ENCODE results near the gene C16orf90.

Gene C16orf90, protein sequence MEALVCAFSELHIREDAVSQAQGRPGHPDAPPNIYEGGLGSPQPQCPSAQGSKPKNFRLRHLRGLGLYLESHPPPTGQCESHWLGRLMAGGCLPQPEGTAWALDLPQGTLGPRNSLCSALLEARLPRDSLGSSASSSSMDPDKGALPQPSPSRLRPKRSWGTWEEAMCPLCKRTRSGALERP

DNA sequence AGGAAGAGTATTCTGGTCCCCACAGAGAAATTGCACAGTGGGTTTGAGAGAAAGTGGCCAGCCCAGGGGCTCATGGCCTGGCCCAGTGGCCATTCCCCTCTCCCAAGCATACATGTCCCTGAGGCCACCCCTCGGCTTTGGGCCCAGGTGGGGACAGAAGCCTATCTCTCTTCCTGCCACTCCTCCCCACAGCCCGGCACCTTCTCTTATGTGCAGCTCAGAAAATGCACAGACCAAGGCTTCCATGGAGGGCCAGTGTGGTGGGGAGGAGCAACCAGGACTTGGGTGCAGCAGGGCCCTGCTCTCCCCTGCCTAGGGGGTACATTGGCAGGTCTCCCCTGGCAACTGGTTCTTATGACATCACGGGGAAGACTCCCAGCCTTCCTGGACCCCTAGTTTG lies at the start of gene C16orf90:
Gene C16orf90, minus strand, starts transcription at position 314 of the 400 bp plus-strand sequence. Its CDS starts 68 bp downstream, at position 246.
- no peak for DNase-seq (ENCODE audit: low read depth)

DNA sequence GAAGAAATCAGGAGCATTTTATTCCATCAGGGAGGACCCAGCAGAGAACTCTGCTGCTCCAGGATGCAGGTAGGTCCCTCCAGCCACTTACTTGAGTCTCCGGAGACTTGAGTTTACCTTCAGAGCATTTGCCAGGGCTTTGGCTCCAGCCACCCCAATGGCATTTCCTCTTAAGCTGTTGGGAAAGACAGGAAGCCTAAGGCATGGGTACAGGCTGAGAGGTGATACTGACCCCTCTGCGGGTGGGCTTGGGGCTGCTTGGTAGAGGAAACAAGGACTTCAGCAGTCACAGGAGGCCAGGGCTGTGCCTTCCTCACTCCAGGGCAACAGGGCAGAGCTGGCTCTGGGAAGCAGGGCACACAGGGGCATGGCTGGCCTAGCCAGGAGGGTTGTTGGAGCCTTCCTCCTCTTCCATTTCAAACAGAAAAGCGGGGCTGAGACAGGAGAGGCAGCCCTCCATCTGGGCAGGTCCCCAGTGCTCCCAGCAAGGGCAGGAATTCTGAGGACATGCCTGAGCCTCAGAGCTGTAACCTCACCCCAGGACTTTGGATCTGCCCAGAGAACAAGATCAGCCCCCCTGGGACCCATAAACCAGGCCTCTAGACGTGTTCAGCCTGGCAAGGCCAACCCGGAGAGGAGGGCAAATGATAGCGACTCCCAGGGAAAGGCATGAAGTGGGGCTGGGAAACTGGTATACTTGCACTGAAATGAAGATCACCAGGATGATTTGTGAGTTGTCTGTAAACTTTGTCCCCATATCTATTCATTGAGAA lies 47.5 kb upstream of the C16orf90 start:
- DNase-seq (ENCODE audit: low read depth) = no peak

DNA sequence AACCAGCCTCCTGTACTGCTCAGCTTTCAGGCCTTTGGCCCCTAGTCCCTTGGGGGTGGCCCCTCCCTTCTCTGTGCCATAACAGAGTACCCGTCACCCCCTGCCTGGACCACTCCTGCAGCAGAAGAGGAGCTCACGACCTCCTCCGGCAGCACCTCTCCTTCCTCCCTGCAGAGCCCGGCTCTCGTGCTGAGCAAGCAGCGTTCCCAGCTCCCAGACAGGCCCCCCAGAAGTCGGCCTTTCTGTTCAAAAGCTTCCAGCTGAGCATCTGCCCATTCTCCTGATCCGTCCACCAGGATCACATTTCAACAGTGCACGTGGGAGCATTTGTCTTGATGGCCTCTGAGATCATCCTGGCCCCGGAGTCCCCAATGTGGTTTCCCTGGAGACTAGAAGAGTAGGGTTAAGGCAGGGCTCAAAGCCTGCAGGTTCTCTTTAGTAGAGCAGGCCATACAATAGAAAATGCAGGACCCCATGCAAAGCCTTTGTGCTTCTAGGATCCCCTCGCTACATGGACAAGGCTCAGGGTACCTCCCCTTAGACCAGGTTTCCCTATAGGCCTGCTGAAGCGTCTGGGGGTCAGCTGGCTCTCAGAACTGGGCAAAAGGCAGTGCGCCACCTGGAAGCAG lies 46.4 kb upstream of the C16orf90 start:
- DNase-seq (ENCODE audit: low read depth) = no peak

DNA sequence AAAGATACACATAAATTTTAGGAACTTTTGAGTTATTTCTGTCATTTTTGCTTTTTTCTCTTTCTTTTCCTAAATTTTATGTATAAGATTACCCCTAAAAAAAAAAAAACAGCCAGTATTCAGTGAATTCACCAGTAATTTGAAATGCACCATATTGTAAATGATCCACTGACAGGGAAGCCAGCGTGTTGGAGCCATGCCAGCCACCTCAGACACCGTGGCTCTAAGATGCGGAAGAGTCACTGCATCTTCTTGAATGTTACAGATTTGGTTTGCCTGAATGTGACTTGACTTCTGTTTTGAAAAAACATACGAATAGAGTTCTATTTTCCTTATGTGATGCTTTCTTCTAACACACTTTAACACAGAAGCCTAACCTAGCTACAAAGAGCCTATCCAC lies 42.9 kb upstream of the C16orf90 start:
- no peak for DNase-seq (ENCODE audit: low read depth)

DNA sequence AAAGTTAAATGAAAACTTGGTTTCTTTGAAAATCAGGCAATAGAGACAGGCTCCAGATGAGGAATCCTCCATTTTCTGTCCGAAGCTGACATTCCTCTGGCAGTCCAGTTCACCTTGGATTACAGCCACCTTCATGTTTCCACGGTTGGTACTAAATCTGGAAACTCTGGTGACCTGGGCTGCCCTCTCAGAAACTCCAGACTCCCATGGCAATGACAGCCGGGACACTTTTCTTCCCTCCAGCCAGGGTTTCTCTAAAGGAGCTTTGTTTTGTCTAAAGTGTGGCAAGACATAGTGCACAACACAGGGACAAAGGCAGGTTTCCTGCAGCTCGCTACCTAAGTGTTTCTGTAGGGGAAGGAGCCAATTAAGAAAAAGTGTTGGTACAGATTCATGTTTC lies 41.6 kb upstream of the C16orf90 start:
- no peak for DNase-seq (ENCODE audit: low read depth)

DNA sequence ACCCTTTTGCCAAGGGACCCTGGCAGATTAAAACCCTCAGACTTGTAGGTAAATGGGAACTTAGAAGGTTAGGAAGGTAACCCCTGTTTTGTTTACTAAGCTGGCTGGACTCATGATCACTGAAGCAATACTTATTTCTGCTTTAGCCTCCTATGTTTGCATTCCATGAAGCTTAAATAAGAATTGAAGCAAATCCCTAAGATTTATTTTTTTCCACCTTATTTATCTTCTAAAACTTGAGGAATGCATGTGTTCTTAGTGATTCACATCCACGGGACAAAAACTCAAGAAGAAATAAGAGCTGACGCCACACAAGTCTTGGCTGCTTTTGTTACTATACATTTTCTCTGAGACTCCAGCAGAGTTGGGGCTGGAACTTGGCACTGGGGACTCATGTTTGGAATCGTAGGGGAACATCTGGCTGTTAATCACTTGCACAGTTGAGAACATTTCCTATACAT lies 41.0 kb upstream of the C16orf90 start:
- DNase-seq (ENCODE audit: low read depth) = no peak

DNA sequence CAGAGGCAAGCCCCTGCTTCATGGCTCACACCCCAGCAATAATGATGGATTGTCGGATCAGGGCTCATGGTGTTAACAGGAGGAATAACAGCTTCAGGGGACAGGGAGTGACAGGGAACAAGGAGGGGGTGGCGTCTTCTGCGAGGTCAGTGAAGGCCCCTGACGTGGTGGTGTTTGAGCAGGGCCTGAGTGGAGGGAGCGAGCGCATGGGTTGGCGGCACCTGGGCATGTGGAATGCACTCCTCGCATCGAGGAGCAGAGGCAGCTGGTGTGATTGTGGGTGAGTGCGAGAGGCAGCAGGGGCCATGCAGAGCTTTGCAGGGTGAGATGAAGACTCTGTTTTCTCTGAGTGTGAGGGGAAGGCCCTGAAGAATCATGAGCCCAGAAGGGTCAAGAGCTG lies 38.8 kb upstream of the C16orf90 start:
- no peak for DNase-seq (ENCODE audit: low read depth)

DNA sequence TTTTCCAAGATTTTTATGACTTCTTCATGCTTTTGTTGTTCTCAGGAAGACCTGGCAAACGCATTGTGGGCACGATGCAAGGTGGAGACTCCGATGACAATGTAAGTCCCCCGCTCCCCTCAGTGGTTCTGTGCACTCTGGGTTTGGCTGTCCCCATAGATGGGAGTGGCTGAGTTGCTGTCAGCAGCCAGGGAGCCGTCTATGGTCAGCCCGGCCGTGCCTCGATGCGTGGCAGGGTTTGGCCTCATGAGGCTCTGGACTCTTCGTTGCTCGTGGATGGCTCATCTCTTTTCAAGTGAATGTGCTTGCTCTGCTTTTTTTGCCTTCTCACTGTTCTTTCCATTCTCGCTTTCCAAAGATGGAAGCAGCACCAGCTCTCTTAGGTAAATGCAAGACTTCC lies 37.5 kb upstream of the C16orf90 start:
- no peak for DNase-seq (ENCODE audit: low read depth)

DNA sequence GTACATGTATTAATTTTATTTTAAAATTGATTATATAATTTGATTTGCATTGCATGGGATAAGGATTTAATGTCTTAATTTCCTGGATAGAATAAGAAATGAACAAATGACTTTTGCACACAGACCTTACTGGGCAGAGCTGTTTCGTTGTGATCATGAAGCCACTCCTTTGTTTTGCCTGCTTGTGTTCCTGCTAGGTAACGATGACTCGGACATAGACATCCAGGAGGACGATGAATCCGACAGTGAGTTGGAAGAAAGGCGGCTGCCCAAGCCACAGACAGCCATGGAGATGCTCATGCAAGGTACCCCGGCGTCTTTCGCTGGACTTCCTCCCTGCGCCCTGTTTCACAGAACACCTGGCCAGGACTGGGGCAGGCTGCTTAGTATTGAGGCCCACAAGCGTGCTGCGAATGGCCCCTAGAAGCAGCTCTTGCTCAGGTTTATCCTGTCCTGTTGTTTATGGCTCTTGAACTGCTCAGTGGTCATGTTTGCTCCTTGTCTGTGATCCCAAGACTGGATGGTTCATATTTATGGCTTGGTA lies 35.2 kb upstream of the C16orf90 start:
- DNase-seq (ENCODE audit: low read depth) = no peak

DNA sequence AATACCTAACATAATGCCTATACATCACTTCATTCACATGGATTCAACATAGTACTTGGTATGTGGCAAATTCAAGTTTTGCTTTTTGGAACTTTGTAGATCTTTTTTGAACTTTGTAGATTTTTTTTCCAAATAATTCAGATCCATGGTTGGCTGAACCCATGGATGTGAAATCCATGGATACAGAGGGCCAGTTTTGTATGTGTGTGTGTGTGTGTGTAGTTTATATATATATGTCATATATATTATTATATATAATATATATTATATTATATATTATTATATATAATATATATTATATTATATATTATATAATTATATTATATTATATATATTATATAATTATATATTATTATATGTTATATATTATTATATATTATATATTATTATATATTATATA lies 33.9 kb upstream of the C16orf90 start:
- DNase-seq (ENCODE audit: low read depth) = no peak

DNA sequence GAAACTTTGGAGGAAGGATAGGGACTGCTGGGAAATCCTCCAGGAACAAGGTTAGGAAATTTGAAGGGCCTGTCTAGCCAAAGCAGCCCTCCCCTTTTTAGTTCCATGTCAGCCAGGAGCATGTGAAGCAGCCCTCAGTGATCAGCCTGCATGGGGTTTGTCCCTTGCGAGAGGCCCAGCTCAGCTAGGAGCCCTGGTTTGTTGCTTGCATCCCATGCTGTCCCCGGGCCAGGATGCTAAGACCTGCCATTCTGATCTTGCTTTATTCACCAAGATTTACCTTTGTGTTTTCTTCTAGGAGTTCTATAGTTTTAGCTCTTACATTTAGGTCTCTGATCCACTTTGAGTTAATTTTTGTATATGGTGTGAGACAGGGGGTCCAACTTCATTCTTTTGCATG lies 33.1 kb upstream of the C16orf90 start:
- DNase-seq (ENCODE audit: low read depth) = no peak

DNA sequence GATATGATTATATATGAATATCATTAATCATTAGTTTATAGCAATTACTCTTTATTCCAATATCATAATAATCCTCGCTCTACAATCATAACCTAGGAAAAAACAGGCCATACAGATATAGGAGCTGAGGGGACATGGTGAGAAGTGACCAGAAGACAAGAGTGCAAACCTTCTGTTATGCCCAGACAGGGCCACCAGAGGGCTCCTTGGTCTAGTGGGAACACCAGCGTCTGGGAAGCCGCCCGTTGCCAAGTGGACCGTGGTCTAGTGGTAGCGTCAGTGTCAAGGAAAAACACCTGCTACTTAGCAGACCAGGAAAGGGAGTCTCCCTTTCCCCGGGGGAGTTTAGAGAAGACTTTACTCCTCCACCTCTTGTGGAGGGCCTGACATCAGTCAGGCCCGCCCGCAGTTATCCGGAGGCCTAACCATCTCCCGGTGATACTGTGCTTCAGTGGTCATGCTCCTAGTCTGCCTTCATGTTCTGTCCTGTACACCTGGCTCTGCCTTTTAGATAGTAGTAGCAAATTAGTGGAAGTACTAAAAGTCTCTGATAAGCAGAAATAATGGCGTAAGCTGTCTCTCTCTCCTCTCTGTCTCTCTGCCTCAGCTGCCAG lies 32.0 kb upstream of the C16orf90 start:
- peak; percentile 25 for DNase-seq (ENCODE audit: low read depth)

DNA sequence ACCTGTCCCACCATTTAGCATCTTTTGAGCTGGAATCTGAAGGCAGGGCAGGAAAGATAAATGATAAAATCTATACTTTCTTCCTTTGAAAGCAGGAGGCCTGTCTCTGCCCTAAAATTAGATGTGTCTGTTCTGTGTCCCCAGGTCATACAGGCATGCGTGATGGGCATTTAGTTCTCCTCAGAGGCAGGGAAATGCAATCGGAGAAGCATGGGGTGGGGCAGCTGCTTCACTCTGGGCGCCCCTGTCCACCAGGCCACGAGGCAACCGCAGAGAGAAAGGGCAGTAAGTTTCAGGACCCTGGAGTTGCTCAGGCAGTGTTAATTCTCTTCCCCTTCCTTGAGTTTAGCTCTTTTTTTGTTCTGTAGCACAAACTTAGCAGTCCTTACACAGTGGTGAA lies 30.7 kb upstream of the C16orf90 start:
- no peak for DNase-seq (ENCODE audit: low read depth)

DNA sequence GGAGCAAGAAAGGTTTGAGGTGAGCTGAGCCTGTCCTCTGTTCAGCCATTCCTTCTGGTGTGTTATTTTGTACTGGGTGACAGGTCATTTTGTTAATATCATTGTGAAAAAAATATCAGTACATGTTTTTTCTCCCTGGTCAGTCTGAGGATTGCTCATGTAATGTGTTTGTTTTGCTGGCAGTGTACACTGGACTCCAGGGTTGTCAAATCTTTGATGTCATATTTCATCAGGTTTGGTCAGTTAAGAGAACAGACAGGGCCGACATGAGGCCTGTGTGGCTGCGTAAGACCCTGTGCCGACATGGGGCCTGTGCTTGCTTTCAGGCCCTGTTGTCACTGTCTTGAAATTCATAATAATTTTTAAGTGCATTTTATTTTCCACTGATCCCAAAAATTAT lies 28.0 kb upstream of the C16orf90 start:
- no peak for DNase-seq (ENCODE audit: low read depth)

DNA sequence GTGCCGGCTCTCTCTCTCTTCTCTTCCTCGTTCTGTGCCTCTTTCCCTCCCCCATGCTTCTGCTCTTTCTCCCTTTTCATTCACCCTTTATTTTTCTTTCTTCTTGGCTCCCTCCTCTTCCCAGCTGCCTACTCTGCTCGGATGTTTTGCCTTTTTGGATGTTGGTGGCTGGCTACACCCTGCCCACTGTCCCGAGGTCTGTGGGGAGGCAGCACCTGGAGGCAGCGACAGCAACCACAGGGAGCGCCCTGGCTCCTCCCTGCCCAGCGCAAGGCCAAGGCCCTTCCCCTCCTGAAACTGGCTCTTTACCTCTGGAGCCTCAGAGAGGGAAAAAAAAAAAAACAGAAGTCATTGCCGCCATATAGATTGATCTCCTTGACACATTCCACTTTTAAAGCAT lies 25.6 kb upstream of the C16orf90 start:
- no peak for DNase-seq (ENCODE audit: low read depth)

DNA sequence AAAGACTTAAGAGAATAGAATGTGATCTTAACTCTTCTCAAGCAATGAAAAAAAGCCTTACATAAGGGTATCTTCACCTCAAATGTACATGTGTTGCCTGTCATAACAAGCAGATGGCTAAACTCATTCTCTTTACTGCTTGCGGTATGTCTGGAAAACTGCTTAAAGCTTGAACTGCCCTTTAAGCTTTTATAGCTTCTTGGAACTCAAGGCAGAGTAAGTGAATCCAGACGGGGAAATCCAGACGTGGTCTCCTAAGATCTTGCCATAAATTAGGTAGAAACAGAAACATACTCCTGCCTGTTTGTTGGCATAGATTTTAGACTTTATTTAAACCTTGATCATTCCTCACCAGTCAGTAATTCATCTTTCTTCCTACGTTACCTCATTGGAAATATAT lies 25.1 kb upstream of the C16orf90 start:
- no peak for DNase-seq (ENCODE audit: low read depth)

DNA sequence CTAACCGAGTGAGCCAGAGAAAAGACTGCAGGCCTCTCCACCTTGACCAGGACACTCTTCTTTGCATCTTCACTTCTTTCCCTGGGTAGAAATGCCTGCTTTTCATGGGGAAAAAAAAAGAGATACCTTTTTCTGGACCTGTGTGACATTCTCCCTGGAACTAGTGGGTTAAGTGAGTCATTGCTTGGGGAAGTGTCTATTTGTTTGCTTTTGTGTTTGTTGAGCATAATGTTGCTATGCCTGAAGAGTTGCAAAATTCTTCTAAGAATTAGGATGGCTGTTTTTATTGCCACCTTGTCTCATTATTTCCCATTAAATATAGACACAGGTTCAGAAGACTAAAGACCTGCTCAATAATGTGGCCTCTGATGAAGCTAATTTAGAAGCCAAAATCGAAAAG lies 24.3 kb upstream of the C16orf90 start:
- DNase-seq (ENCODE audit: low read depth) = no peak

DNA sequence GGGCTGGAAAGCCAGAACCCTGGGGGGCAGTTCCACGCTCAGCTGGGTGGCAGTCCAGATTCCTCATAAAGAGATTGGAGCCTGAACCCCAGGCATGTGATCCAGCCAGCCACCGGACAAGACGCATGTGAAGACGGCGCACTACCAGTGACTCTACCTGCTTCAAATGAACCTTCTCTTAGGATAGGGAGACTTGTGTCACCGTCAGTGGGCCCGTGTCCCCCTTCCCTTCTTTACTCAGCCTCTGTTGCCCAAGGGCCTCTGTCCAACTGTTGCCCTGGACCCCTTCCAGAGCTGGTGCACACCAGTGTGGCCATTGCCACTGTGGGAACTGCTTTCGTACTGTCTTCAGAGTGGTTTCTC lies 23.7 kb upstream of the C16orf90 start:
- no peak for DNase-seq (ENCODE audit: low read depth)

DNA sequence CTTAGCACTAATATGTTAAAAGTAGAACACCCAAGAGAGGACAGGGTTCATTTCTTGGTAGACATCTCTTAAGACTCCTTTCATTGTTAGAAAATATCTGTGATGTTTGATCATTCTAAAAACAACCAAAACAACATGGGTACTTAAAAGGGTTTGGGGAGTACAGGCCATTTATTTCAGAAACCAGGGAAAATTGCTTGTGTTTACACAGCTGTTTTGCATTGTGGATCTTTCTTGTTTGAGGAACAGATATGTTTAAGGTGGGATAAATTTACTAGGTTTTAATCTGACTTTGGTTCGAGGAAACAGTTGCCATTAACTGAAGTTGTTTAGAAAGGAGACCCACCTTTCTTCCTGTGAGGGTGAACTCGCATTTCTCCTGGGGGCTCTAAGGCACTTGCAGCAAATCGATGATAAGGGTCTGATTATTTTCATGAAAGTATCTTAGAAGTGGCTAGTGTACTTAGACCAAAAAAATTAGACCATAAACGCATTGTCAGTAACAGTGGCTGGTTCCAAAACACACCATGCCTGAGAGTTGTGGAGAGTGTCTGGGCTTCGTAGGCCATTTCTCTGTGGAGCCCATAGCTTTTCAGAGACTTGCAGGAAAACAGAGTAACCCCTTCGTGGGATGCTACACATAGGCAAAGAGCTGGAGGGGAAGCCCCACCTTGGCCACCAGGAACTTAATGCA lies 23.1 kb upstream of the C16orf90 start:
- no peak for DNase-seq (ENCODE audit: low read depth)

DNA sequence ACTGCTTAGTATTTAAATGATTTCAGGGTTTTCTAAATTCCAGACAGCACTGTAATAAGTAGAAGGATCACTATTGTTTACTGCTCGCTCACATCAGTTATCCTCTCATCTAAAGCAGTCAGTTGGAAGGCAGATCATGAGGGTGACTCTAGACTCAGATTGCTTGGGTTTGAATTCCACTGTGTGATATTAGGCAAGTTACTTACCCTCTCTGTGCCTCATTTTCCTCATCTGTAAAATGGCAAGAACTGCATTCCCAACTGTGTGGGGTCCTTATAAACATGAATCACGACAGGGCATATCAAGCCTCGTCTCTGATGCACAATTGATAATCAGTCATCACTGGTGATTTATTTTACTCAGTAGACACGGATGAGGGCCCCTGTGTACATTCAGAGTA lies 20.6 kb upstream of the C16orf90 start:
- no peak for DNase-seq (ENCODE audit: low read depth)

DNA sequence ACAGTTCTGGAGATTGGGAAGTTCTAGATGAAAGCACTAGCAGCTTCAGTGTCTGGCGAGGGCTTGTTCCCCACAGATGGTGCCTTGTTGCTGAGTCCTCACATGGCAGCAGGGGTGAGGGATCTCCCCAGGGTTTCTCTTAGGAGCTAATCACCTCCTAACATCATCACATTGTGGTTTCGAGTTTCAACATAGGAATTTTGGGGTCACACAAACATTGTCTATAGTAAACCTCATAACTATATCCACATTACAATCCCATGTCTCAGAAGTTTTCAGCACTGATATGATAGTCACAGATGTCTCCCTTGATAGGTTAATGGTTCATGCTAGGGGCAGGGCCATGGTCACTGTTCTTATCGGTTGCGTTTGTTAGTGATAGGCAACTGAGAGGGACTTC lies 19.3 kb upstream of the C16orf90 start:
- DNase-seq (ENCODE audit: low read depth) = no peak

DNA sequence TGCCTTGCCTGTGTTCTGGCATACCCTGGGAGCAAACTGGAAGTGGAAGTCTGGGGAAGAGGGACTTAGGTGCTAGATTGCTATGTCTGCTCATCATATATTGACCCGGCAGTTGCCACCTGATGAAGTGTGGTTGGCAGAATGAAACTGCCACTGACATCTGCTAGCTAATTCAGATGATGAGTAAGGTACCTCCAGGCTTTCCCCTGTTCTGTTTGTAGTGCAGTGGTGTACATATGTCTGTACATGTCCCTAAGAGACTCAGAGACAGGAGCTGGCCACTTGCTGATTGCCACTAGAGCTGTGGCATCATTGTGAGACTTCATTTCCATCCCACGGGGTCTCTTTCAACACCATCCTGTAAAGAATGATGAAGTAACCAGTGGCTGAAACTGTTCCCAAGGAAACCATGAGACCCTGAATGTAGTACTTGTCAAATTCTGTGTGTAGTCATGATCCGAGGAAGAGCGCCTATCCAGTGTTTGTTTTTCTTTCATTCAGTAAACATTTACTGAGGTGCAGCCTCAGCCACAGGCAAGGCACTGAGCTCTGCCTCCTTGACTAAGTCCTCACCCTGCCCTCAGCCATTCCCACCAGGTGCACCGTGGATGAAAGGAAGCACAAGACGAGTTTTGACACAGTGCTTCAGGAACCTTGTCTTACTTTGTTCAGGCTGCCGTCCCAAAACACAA lies 18.7 kb upstream of the C16orf90 start:
- no peak for DNase-seq (ENCODE audit: low read depth)

Measured in activated T-helper 9 cell treated with anti-CD3 and anti-CD28 coated beads, Interleukin-2, amount 50 U/mL, for 16 hours (primary cell).